ENCODE measurements around the gene PPP1CC.
"Not testable (repeated sequence)": the region's sequence is repeated elsewhere in the genome, so short reads cannot be mapped to it uniquely, and the experiment has no call there.

The PPP1CC gene

GRCh38 chr12:110725267-110725666 is 17.4 kb downstream of the PPP1CC start:
- no peak for DNase-seq (ENCODE audit: low read depth, low spot score)

GRCh38 chr12:110722892-110723291 is 19.8 kb downstream of the PPP1CC start:
- not testable (repeated sequence) for DNase-seq (ENCODE audit: low read depth, low spot score)

DNA sequence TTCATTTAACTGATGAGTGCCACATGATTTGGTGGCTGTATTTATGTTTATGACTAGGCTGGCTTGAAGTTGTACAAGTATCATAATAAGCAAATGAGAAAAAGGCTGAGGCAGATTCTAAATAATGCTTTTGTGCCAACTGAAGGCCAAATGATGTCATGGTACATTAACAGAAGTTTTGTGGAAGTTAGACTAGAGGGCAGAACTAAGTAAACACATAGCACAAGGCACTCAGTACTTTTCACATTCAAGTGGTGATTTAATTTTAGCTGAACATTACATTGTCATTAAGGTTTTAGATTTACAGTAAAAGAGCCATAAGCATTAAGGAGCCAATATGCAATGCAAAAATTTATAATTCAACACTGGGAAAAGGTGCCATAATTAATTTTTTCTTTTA is 21.1 kb downstream of the PPP1CC start:
- no peak for DNase-seq (ENCODE audit: low read depth, low spot score)

GRCh38 chr12:110720516-110720915 is 22.2 kb downstream of the PPP1CC start:
- DNase-seq (ENCODE audit: low read depth, low spot score): no peak

DNA sequence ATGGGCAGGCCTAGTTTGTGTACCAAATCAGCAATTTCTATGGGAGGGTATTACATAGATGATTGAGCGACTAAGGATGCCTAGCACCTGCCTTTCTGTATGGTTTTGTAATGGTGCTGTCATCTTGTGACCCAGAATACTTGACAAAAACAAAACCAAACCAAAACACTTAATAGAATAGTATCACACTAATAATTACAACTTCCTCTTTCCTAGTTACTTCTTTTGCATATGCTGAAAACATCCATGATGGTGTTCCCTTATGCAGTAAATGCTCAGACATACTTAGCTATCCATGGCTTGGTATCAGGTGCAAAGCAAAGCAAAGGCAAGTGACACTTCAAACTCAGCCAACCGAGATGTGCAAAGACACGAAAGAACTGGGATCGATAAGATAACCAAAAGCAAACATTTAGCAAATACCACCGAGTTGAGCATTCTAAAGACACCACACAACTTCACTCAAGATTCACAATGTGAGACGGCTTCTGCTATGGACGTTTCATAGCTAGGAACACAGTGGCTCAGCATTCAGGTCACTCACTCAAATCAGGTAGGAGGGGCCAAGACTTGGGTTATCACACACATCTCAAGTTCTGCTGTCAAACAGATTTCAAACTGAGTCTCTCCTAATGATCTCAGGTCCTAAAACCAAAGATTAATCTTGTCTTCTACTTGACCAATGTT is 24.3 kb downstream of the PPP1CC start:
- DNase-seq (ENCODE audit: low read depth, low spot score): no peak

DNA sequence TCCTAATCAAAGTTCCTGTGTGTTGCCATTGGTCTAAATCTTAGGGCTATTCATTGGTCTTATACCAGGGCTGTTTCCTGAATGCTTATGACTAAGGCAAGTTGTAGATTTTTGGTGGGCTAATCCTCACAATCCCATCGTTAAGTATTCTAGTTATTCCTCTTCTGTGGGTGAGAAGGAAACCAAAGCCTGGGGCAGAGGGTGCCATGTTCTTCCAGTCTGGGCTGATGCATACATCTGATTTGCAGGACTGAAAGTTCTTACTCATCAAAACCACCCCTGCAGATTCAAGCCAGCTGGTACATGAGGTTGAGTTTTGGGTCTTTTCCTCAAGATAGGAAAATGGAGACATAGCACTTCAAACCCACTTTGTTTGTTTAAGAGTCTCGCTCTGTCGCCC is 25.7 kb downstream of the PPP1CC start:
- DNase-seq (ENCODE audit: low read depth, low spot score): no peak

DNA sequence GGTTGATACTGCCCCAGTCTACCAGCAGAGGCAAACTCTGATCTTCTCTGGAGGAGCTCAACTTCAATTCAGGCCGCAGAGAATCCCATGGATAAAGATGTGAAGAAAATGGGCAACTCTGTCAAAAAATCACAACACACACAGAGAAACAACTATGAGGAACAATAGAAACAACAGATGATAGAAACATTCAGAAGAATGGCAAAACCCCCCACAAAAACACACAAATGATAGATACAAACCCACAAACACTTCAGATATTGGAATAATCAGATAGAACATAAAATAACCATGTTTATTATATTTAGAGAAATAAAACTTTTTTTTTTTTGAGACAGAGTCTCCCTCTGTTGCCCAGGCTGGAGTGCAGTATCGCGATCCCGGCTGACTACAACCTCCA is 33.8 kb downstream of the PPP1CC start:
- DNase-seq (ENCODE audit: low read depth, low spot score): no peak

- DNase-seq (ENCODE audit: low read depth, low spot score): no peak
Measured at GRCh38 chr12:110705309-110705708, 37.4 kb downstream of the PPP1CC start.

DNA sequence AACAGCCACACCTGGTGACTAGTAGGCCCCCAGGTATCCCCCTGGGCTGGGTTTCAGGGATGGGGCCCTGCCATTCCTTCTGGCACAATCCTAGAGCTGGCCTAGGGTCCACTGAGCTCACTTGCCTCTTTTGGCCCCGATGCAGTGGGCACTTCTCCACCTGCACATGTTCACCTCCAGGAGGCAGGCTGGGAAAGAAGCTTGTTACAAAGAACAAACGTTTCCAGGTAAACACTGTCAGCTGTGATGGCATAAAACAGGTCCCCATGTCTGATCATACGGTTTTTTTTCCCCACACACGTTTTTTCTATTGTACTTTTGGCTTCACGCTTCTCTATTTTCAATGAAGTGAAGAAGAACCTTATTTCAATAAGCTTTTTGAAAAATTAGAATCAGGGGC is 37.9 kb downstream of the PPP1CC start:
- no peak for DNase-seq (ENCODE audit: low read depth, low spot score)

- DNase-seq (ENCODE audit: low read depth, low spot score): no peak
Measured at GRCh38 chr12:110704231-110704630, 38.5 kb downstream of the PPP1CC start.

GRCh38 chr12:110702081-110702480 is 40.6 kb downstream of the PPP1CC start:
- DNase-seq (ENCODE audit: low read depth, low spot score): no peak

DNA sequence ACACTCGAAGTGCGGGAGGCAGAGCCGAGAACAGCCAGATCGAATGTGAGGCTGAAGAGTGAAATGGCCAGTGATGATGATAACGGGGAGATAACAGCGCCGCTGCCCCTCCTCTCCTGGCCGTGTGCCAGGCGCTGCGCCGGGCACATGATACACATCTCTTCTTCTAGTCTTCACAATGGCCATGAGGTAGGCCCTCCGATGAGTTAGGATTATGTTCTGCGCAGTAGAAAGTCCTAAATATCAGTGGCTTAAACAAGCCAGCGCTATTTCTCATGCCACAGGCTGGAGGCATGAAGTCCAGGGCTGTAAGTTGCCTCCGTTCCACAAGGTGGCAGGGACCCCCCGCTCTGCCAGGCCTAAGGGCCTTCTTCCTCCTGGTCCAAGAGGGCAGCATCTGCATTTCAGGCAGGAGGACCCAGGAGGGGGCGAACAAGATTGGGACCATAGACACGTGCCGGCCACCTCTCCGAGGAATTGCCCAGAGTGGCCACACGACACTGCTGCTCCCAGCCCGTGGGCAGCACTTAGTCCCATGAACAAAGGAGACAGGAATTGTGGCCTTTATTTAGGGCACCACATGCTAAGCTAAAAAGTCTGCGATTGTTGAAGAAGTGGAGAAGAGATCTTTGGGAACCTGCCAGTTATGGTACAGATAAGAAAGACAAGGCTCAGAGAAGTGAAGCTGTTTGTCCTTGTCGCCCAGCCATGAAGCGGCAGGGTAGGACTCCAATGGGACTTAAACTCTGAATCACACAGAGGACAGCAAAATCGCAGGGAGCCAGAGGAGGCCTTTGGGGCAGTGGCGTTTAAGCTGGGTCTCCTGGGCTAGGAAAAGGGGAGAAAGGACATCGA is 42.9 kb downstream of the PPP1CC start:
- DNase-seq (ENCODE audit: low read depth, low spot score): no peak

GRCh38 chr12:110698171-110698902 is 44.4 kb downstream of the PPP1CC start:
- DNase-seq (ENCODE audit: low read depth, low spot score): peak; percentile 54

GRCh38 chr12:110697236-110697635 is 45.5 kb downstream of the PPP1CC start:
- DNase-seq (ENCODE audit: low read depth, low spot score): no peak

- no peak for DNase-seq (ENCODE audit: low read depth, low spot score)
Measured at GRCh38 chr12:110696283-110696682, 46.4 kb downstream of the PPP1CC start.

DNA sequence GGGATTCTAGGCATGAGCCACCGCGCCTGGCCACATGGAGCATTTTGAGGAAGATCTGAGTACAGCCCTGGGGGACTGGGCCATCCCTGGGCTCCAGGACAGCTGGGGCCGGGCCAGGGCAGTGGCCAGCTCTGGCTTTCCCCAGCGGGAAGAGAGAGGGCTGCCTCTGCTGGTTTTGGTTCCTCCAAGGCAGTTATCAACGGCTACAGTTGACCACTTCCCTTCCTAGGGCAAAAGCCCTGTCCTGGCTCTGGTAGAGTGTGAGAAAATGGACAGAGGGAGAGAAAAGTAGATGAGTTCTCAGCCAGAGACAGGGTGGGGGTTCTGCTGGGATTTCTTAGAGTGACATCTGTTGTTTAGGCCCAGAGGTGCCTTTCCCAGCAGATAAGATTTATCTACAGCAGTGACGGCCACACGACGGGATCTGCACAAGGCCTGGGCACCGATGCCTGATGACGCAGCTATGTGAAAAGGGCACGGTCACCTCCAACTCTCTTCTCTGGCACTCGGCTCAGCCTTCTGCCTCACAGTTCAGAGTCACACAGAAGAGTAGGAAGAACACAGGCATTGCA is 48.3 kb downstream of the PPP1CC start:
- DNase-seq (ENCODE audit: low read depth, low spot score): no peak

- no peak for DNase-seq (ENCODE audit: low read depth, low spot score)
Measured at GRCh38 chr12:110693731-110694130, 49.0 kb downstream of the PPP1CC start.

- no peak for DNase-seq (ENCODE audit: low read depth, low spot score)
Measured at GRCh38 chr12:110690127-110690430, 52.6 kb downstream of the PPP1CC start.

- DNase-seq (ENCODE audit: low read depth, low spot score): peak; percentile 11
Measured at GRCh38 chr12:110689281-110690126, 53.2 kb downstream of the PPP1CC start.

DNA sequence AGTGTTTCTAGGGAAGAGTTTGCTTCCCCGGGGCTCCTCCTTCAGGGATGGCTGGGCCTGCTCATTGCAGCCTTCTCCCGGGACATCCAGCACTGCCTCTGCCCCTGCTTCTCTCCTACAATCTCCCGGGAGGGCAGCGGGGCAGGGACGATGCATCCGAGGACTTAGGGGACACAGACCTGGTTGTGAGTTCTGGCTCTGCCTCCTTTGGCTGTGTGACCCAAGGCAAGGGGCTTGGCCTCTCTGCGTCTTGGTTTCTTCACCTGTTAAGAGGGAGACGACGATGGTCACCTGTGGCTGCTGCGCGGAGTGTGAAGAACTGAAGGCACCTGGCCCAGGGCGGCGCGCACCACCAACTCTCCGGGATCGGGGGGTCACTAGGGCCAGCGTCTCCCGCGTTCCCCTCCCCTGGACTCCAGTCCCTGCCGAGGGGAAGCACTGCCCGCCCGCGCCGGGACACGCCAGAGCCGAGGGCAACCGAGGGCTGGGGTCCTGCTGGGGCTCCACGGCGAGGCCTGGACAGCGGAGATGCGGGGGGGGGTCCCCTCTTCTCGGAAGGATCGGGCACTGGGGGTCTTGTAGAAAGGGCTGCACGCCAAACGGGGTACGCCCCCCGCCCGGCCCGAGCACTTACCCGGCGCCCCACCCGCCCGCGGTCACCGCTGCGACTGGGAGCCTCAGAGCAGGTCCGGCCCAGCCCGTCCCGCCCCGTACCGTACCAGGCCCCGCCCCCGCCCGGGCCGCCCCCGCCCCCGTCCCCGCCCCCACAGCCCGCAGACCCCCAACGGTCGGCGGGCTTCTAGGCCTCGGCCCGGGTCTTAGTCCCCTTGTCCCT is 54.0 kb downstream of the PPP1CC start, which contains the start of gene HVCN1:
HVCN1 (minus strand) TSS at position 670 of the 835 bp plus-strand sequence. CDS start 5,870 bp downstream, outside the sequence.
- no peak for DNase-seq (ENCODE audit: low read depth, low spot score)

All from activated CD4-positive, CD25-positive, alpha-beta regulatory T cell treated with anti-CD3 and anti-CD28 coated beads, Interleukin-2, amount 50 U/mL, for 16 hours (primary cell).